Measurements from ENCODE around the gene DEF6.

Gene DEF6

DNA sequence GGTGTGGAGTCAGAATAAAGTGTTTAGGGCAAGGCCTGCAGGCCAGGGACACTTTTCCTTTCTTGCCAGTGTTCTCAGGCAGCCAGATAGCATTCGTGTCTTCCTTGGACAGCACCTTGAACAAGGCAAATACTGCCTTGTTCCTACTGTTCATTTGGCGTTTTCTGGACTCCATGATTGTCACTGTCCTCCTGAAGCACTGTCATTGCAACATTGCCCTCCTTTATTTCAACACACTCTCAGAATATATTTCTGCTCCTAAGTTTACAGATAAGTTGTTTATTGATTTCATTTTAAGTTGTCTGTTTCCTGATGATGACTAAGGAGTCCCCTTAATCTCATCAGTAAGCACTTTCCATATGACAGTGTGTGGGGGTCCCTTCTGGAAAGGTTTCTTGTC, 15.1 kb upstream of the DEF6 start:
- no peak for DNase-seq (ENCODE audit: extremely low spot score)
- ChIA-PET POLR2A (no interaction called here), CTCF (interaction anchor here (0.6 to 1.0 kb wide), 2 partner anchors 11 to 13 kb away, joined by 3 to 7 read pairs; no protein-coding TSS in a partner anchor)
- TF ChIP-seq FOXK2 (IDR thresholded peaks at IDR 0.05) (no peak), SP1 (IDR thresholded peaks at IDR 0.05) (no peak), ELF4 (IDR thresholded peaks at IDR 0.05) (no peak), SUZ12 (IDR thresholded peaks at IDR 0.05) (no peak), FOXA1 (IDR thresholded peaks at IDR 0.05) (no peak), HDGF (IDR thresholded peaks at IDR 0.05; ENCODE audit: borderline replicate concordance) (no peak), CTBP1 (IDR thresholded peaks at IDR 0.05; ENCODE audit: borderline replicate concordance) (no peak), TARDBP (IDR thresholded peaks at IDR 0.05) (no peak), FOXM1 (IDR thresholded peaks at IDR 0.05; ENCODE audit: borderline replicate concordance) (no peak), NFRKB (IDR thresholded peaks at IDR 0.05) (no peak), LEF1 (IDR thresholded peaks at IDR 0.05; ENCODE audit: borderline replicate concordance) (no peak), BHLHE40 (IDR thresholded peaks at IDR 0.05; ENCODE audit: borderline replicate concordance) (no peak), ZNF384 (IDR thresholded peaks at IDR 0.05) (no peak), ARNT (IDR thresholded peaks at IDR 0.05) (no peak), L3MBTL2 (conservative IDR thresholded peaks at IDR 0.05) (no peak)
- TF ChIP-seq, protein P1, sequence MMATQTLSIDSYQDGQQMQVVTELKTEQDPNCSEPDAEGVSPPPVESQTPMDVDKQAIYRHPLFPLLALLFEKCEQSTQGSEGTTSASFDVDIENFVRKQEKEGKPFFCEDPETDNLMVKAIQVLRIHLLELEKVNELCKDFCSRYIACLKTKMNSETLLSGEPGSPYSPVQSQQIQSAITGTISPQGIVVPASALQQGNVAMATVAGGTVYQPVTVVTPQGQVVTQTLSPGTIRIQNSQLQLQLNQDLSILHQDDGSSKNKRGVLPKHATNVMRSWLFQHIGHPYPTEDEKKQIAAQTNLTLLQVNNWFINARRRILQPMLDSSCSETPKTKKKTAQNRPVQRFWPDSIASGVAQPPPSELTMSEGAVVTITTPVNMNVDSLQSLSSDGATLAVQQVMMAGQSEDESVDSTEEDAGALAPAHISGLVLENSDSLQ (IDR thresholded peaks at IDR 0.05): no peak

DNA sequence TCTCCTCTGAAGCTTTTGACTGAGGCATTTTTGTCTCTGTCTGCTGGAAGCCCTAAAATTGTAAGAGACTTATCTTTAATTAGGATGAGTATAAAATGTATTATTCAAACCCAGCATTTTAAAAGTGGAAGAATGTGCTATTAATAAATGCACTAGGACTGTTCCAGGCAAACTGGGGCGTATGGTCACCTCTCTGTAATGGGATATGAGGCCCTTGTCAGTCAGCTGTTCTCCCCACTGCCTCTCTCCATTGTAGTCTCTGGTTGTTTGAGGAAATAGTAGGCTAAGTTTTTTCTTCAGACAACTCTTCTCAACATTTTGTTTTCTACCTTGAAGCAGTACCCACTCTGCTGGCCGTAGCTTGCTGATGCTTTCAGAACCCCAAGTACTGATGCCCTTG, 14.3 kb upstream of the DEF6 start:
- DNase-seq (ENCODE audit: extremely low spot score): no peak
- ChIA-PET POLR2A (no interaction called here), CTCF (interaction anchor here (0.6 to 0.7 kb wide), 2 partner anchors 8 to 12 kb away, joined by 3 to 7 read pairs; no protein-coding TSS in a partner anchor)
- TF ChIP-seq TARDBP (IDR thresholded peaks at IDR 0.05) (no peak), NFRKB (IDR thresholded peaks at IDR 0.05) (no peak), ZNF384 (IDR thresholded peaks at IDR 0.05) (no peak), HDGF (IDR thresholded peaks at IDR 0.05; ENCODE audit: borderline replicate concordance) (no peak), SP1 (IDR thresholded peaks at IDR 0.05) (no peak), ELF4 (IDR thresholded peaks at IDR 0.05) (no peak), CTBP1 (IDR thresholded peaks at IDR 0.05; ENCODE audit: borderline replicate concordance) (no peak), FOXA1 (IDR thresholded peaks at IDR 0.05) (no peak), L3MBTL2 (conservative IDR thresholded peaks at IDR 0.05) (no peak), LEF1 (IDR thresholded peaks at IDR 0.05; ENCODE audit: borderline replicate concordance) (no peak)

GRCh38 chr6:35287671-35288396, 9.8 kb upstream of the DEF6 start:
- no peak for DNase-seq (ENCODE audit: extremely low spot score)
- POLR2A ChIA-PET: interaction anchor here (1.2 to 1.4 kb wide), 2 partner anchors 20 to 29 kb away, joined by 4 to 5 read pairs; partner anchors contain the start of gene ZNF76
- CTCF ChIA-PET: interaction anchor here (0.7 kb wide), 1 partner anchor 381 kb away, joined by 5 read pairs; no protein-coding TSS in a partner anchor
- TF ChIP-seq FOXM1 (IDR thresholded peaks at IDR 0.05; ENCODE audit: borderline replicate concordance) (no peak), HDGF (IDR thresholded peaks at IDR 0.05; ENCODE audit: borderline replicate concordance) (no peak), ELF4 (IDR thresholded peaks at IDR 0.05) (no peak), SUZ12 (IDR thresholded peaks at IDR 0.05) (no peak), NFRKB (IDR thresholded peaks at IDR 0.05) (no peak), LEF1 (IDR thresholded peaks at IDR 0.05; ENCODE audit: borderline replicate concordance) (no peak), SP1 (IDR thresholded peaks at IDR 0.05) (no peak), TARDBP (IDR thresholded peaks at IDR 0.05) (no peak), ARNT (IDR thresholded peaks at IDR 0.05) (no peak), FOXK2 (IDR thresholded peaks at IDR 0.05) (no peak), FOXA1 (IDR thresholded peaks at IDR 0.05) (no peak), L3MBTL2 (conservative IDR thresholded peaks at IDR 0.05) (no peak), CTBP1 (IDR thresholded peaks at IDR 0.05; ENCODE audit: borderline replicate concordance) (no peak), ZNF384 (IDR thresholded peaks at IDR 0.05) (no peak), BHLHE40 (IDR thresholded peaks at IDR 0.05; ENCODE audit: borderline replicate concordance) (no peak)
- TF ChIP-seq, protein P1 (IDR thresholded peaks at IDR 0.05): no peak

- DNase-seq (ENCODE audit: extremely low spot score): no peak
- POLR2A ChIA-PET: interaction anchor here (0.8 to 1.2 kb wide), 3 partner anchors 29 to 177 kb away, joined by 3 to 5 read pairs (median 4); partner anchors contain the start of gene ZNF76
- CTCF ChIA-PET: interaction anchor here (0.7 to 0.9 kb wide), 3 partner anchors 9 to 380 kb away, joined by 3 to 5 read pairs (median 3); partner anchors contain the start of gene DEF6
- TF ChIP-seq CTBP1 (IDR thresholded peaks at IDR 0.05; ENCODE audit: borderline replicate concordance) (no peak), FOXM1 (IDR thresholded peaks at IDR 0.05; ENCODE audit: borderline replicate concordance) (no peak), NFRKB (IDR thresholded peaks at IDR 0.05) (no peak), ELF4 (IDR thresholded peaks at IDR 0.05) (no peak), TARDBP (IDR thresholded peaks at IDR 0.05) (no peak), SUZ12 (IDR thresholded peaks at IDR 0.05) (no peak), FOXK2 (IDR thresholded peaks at IDR 0.05) (no peak), LEF1 (IDR thresholded peaks at IDR 0.05; ENCODE audit: borderline replicate concordance) (no peak), FOXA1 (IDR thresholded peaks at IDR 0.05) (no peak), ZNF384 (IDR thresholded peaks at IDR 0.05) (no peak), HDGF (IDR thresholded peaks at IDR 0.05; ENCODE audit: borderline replicate concordance) (no peak), SP1 (IDR thresholded peaks at IDR 0.05) (no peak), ARNT (IDR thresholded peaks at IDR 0.05) (no peak)
- TF ChIP-seq, protein P1 (IDR thresholded peaks at IDR 0.05): no peak
These were observed 8.8 kb upstream of the DEF6 start for GRCh38 chr6:35288834-35289233.

- TF ChIP-seq CTBP1 (IDR thresholded peaks at IDR 0.05; ENCODE audit: borderline replicate concordance) (no peak), L3MBTL2 (conservative IDR thresholded peaks at IDR 0.05) (no peak), HDGF (IDR thresholded peaks at IDR 0.05; ENCODE audit: borderline replicate concordance) (no peak), TARDBP (IDR thresholded peaks at IDR 0.05) (no peak), FOXK2 (IDR thresholded peaks at IDR 0.05) (no peak), FOXA1 (IDR thresholded peaks at IDR 0.05) (no peak), ELF4 (IDR thresholded peaks at IDR 0.05) (no peak), LEF1 (IDR thresholded peaks at IDR 0.05; ENCODE audit: borderline replicate concordance) (no peak), NFRKB (IDR thresholded peaks at IDR 0.05) (no peak), ZNF384 (IDR thresholded peaks at IDR 0.05) (no peak), ARNT (IDR thresholded peaks at IDR 0.05) (no peak), FOXM1 (IDR thresholded peaks at IDR 0.05; ENCODE audit: borderline replicate concordance) (no peak), SP1 (IDR thresholded peaks at IDR 0.05) (no peak), SUZ12 (IDR thresholded peaks at IDR 0.05) (no peak)
- TF ChIP-seq, protein P1 (IDR thresholded peaks at IDR 0.05): no peak
- ChIA-PET POLR2A (no interaction called here), CTCF (interaction anchor here (1.1 kb wide), 1 partner anchor 8 kb away, joined by 3 read pairs; no protein-coding TSS in a partner anchor)
- no peak for DNase-seq (ENCODE audit: extremely low spot score)
These were observed 6.1 kb upstream of the DEF6 start for GRCh38 chr6:35291491-35291890.
